HG02759 (cell line): ENCODE results near the gene FUNDC2.
"Not testable (repeated sequence)": the region's sequence is repeated elsewhere in the genome, so short reads cannot be mapped to it uniquely, and the experiment has no call there.

ENCODE experiments used
- ATAC-seq: cut with Tn5 transposase; IDR thresholded peaks from one replicate; pipeline ENCODE4 v1.9.1; 2021; ENCODE audit warnings: mild to moderate bottlenecking, moderate library complexity; ENCODE audit not compliant: unreplicated experiment

The FUNDC2 gene

GRCh38 chrX:155026727-155027508 is at the start of gene FUNDC2:
Gene FUNDC2 (plus strand): TSS chrX:155026844. CDS start chrX:155026939, 95 bp downstream.
- peak; percentile 93 for ATAC-seq

- ATAC-seq = no peak
Measured at GRCh38 chrX:154979629-154980028, 47.0 kb upstream of the FUNDC2 start.

- ATAC-seq = peak; percentile 90
Measured at GRCh38 chrX:154980330-154981115, 46.1 kb upstream of the FUNDC2 start.

- no peak for ATAC-seq
Measured at GRCh38 chrX:154981116-154981411, 45.6 kb upstream of the FUNDC2 start.

- ATAC-seq = no peak
Measured at GRCh38 chrX:154986826-154987575, 39.6 kb upstream of the FUNDC2 start.

- no peak for ATAC-seq
Measured at GRCh38 chrX:154987940-154988339, 38.7 kb upstream of the FUNDC2 start.

- ATAC-seq = no peak
Measured at GRCh38 chrX:154988719-154989118, 37.9 kb upstream of the FUNDC2 start.

GRCh38 chrX:154990496-154990895 is 36.1 kb upstream of the FUNDC2 start:
- ATAC-seq = no peak

- peak; percentile 35 for ATAC-seq
Measured at GRCh38 chrX:154991039-154991438, 35.6 kb upstream of the FUNDC2 start.

GRCh38 chrX:154991476-154991875 is 35.2 kb upstream of the FUNDC2 start:
- no peak for ATAC-seq

- ATAC-seq = no peak
Measured at GRCh38 chrX:154998204-154998880, 28.3 kb upstream of the FUNDC2 start.

GRCh38 chrX:155000841-155001240 is 25.8 kb upstream of the FUNDC2 start:
- no peak for ATAC-seq

GRCh38 chrX:155001873-155002272 is 24.8 kb upstream of the FUNDC2 start:
- ATAC-seq = no peak

GRCh38 chrX:155005190-155005589 is 21.5 kb upstream of the FUNDC2 start:
- ATAC-seq = no peak

GRCh38 chrX:155006379-155006778 is 20.3 kb upstream of the FUNDC2 start:
- ATAC-seq = not testable (repeated sequence)

- ATAC-seq = not testable (repeated sequence)
Measured at GRCh38 chrX:155006913-155007671, 19.6 kb upstream of the FUNDC2 start.

GRCh38 chrX:155008578-155008977 is 18.1 kb upstream of the FUNDC2 start:
- ATAC-seq = not testable (repeated sequence)

- no peak for ATAC-seq
Measured at GRCh38 chrX:155009994-155010472, 16.6 kb upstream of the FUNDC2 start.

GRCh38 chrX:155020591-155020990 is 6.1 kb upstream of the FUNDC2 start:
- ATAC-seq = no peak

GRCh38 chrX:155022585-155022984 is 4.1 kb upstream of the FUNDC2 start, which contains the start of gene F8:
Gene F8 (minus strand): TSS chrX:155022723. CDS start chrX:155022552, 171 bp downstream.
- no peak for ATAC-seq
